AG10803 (cell line): ENCODE data around the gene RGS14.

Source experiments
- DNase-seq: peaks from one replicate; pipeline ENCODE4 v3.0.0; 2010; ENCODE audit warnings: low read depth
- H3K4me3 ChIP-seq: 2 replicates; pipeline ENCODE4 v1.5.1; 2011; ENCODE audit warnings: mild to moderate bottlenecking, low read length, control low read depth
- TF ChIP-seq, protein P1 (sequence below): conservative IDR thresholded peaks from 2 replicates; pipeline ENCODE4 v1.5.1; 2011; ENCODE audit warnings: mild to moderate bottlenecking, low read length, control low read depth, inconsistent platforms

The RGS14 gene, protein sequence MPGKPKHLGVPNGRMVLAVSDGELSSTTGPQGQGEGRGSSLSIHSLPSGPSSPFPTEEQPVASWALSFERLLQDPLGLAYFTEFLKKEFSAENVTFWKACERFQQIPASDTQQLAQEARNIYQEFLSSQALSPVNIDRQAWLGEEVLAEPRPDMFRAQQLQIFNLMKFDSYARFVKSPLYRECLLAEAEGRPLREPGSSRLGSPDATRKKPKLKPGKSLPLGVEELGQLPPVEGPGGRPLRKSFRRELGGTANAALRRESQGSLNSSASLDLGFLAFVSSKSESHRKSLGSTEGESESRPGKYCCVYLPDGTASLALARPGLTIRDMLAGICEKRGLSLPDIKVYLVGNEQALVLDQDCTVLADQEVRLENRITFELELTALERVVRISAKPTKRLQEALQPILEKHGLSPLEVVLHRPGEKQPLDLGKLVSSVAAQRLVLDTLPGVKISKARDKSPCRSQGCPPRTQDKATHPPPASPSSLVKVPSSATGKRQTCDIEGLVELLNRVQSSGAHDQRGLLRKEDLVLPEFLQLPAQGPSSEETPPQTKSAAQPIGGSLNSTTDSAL

DNA sequence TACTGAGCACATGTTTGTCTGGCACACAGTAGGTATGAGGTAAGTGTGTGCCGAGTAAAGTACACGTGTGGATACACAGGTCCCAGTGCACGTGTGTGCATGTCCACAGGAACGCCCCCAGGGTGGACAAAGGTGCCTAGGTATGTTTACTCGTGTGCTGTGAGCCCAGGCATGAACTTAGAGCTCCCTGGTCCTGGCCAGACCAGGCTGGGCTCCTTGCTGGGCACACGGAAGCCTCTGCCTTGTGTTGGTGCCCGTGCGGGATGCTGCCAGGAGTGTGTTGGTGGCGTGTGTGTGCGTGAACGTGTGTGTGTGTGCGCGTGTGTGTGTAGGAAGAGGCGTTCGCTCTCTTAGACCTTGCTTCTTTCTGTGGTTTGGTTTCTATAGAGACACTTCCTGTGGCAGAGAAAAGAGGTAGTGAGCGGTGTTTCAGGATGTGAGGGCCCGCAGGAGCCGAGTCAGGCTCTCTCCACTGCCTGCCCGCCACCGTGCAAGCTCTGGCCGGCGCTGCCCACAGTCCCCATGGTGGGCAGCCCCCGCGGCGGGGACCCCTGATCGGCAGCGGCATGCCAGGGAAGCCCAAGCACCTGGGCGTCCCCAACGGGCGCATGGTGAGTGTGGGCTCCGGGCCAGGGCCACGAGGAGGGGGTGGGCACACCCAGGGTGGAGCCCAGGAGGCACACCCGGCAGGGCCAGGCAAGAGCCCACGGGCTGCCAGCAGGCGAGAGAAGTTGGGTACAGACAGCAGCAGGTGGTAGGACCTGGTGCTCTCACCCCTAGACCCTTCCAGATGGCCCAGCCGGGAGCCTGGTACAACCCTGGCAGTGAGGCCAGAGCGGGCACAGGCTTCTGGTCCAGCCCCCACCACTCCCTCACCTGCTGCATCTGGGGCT lies at the start of gene RGS14:
TSS of gene RGS14 (plus strand) at position 466 of the 893 bp plus-strand sequence. CDS start at position 567, 101 bp downstream.
- TF ChIP-seq, protein P1, sequence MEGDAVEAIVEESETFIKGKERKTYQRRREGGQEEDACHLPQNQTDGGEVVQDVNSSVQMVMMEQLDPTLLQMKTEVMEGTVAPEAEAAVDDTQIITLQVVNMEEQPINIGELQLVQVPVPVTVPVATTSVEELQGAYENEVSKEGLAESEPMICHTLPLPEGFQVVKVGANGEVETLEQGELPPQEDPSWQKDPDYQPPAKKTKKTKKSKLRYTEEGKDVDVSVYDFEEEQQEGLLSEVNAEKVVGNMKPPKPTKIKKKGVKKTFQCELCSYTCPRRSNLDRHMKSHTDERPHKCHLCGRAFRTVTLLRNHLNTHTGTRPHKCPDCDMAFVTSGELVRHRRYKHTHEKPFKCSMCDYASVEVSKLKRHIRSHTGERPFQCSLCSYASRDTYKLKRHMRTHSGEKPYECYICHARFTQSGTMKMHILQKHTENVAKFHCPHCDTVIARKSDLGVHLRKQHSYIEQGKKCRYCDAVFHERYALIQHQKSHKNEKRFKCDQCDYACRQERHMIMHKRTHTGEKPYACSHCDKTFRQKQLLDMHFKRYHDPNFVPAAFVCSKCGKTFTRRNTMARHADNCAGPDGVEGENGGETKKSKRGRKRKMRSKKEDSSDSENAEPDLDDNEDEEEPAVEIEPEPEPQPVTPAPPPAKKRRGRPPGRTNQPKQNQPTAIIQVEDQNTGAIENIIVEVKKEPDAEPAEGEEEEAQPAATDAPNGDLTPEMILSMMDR = no peak
- peak; percentile 32 for DNase-seq
- no peak within 1 kb of the TSS for H3K4me3 ChIP-seq

DNA sequence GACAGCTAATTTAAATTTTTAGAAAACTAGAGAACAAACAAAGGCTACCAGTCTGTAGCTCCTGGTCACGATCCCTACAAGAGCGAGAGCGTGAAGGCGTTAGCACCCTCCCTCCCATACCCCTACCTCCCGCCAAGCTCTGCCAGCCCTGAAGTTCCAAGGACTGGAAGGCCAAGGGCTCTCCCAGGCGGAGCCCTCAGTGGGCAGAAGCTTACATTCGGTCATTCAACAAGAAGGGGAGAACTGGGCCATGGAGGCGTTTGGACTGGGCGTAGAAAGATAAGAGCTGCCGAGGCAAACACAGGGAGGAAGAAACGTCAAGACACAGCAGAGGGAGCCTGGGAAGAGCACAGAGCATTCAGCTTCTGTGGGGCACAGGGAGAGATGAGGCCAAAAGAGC lies 49.0 kb upstream of the RGS14 start:
- H3K4me3 ChIP-seq = no peak overlapping the region
- TF ChIP-seq, protein P1 = no peak
- DNase-seq = no peak

DNA sequence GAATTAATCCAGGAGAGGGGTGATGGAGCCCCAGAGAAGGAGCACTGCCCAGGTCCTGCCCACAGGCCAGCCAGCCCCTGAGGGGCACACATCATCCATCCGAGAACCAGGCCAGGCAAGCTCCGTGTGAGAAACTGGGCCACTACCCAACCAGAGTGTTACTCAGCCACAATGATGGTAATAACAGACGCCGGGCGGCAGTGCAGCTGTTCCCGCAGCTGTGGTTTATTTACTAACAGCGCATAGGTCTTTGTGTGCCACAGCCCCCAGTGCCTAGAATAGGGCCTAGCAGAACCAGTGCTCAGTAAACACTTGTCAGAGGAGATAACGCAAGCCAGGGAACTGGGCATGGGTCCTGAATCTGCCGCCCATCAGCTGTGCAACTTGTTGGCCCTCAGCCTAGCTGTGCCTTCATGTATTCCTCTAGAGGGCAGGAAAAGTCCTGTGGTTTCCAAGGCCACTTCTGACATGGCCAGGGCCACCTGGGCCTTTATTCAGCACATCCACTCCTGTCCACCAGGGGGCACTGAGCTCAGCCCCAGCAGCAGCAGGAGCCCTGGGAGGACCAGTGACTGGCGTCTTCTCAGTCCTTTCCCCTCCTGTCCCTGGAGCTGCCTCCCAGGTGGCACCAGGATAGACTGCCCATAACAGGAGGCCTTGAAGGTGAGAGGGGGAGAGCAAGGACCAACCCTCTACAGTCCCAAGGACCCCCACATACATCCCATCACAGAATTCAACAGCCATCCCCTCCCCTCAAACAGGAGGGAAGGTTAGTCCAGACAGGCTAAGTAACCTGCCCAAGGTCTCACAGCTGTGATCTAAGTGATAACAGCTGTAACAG lies 48.2 kb upstream of the RGS14 start:
- peak; percentile 59 for DNase-seq
- H3K4me3 ChIP-seq = no peak overlapping the region
- TF ChIP-seq, protein P1 = peak; percentile 80

DNA sequence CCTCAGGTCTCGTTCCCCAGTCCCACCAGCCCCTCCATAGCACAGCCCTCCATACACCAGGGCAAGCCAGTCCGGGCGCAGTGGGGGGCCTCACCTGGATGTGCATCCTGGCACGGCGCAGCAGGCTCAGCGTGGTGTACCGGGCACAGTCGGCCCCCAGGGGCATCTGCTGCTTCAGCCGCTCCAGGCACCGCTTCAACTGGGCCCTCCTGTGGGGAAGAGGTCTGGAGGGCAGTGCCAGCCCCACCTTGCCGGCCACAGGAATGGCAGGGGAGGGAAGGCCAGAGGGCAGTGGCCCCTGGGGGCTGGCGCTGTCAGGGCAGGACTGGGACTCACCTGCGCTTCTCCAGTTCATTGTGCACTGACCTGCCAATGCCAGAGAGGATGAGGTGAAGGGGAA lies 47.4 kb upstream of the RGS14 start:
- TF ChIP-seq, protein P1 = no peak
- no peak overlapping the region; the same call in 1 of the 2 replicates for H3K4me3 ChIP-seq
- DNase-seq = no peak

DNA sequence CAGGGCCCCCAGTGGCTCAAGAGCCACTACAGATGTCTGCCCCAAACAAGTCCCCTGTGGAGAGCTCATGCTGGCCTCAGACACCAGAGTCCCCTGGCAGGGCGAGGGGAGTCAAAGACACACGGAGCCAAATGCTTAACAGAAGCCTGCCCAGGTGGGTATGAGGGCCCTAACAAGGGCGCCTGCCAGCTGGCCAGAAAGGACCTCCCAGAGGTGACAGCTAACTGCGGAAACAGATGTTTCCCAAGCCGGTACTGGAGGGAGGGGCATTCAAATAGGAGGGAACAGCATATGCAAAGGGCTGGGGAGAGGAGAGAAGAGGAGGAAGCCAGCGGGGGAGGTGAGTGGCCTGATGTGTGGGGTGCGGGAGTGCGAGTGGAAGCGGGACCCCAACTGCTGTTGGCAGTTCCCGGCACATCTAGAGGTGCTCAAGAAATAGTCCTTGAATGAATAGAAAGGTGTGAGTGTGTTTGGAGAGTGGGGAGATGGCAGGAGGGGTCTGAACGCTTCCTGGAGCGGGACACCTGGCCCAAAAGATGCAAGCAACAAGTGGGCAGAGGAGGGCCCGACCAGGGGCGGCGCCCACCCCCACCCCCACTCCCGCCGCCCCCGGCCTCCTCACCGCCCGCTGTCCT lies 46.9 kb upstream of the RGS14 start:
- no peak for DNase-seq
- H3K4me3 ChIP-seq = peak overlapping the region; percentile 75
- TF ChIP-seq, protein P1 = no peak

DNA sequence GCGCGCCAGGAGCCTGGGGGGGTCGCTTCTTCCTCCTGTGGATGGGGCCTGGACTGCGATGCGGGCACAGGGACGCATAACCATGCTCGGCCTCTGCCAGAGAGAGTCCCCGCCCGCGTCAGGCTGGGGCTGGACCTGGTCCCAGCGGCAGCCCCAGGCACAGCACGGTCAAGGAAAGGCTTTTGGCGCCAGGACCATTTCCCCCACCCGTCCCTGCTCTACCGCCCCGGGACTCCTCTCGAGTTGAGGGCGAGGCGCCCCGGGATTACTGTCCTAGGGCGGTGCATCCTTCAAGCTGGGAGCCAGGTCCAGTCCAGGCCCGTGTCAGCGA lies 46.4 kb upstream of the RGS14 start:
- TF ChIP-seq, protein P1 = no peak
- no peak for DNase-seq
- peak overlapping the region; percentile 75 for H3K4me3 ChIP-seq
